ENCODE data around the gene MRPL54. TPM values are rescaled to one million over a fixed set of nuclear protein-coding genes. Genes with fewer than 3 reads are reported as not detected.

Gene MRPL54
- total RNA-seq, 2 donors from 2014 or later: 25.5 to 57.2 TPM

DNA sequence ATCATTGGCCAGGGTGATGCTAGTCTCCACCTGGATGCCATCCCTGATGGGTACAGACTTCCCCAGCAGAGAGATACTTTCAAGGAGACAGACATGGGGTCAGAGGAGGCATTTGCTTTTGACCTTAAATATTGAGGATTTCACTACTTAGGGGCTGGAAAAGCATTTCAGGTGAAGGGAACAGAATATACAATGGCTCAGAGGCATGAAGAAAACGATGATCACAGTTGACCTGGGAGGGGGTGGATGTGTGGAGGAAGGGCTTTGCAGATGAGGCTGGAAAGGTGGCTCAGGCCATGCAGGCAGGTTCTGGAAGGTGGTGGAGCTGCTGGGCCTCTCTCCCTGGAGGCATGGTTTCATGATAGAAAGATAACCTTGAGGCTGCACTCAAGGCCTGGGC lies 19.8 kb downstream of the MRPL54 start:
- ATAC-seq (replicated peaks): no peak
- Mint-ChIP-seq H3K27me3 (peaks cover 3% of the 10 kb centered on the region), H3K4me1 (peaks cover 4% of the 10 kb centered on the region), H3K9me3 (peaks cover 7% of the 10 kb centered on the region), H3K4me3 (no peak overlapping the region), H3K27ac (no peak overlapping the region), H3K36me3 (ENCODE audit: low read depth) (peaks cover 14% of the 10 kb centered on the region)

DNA sequence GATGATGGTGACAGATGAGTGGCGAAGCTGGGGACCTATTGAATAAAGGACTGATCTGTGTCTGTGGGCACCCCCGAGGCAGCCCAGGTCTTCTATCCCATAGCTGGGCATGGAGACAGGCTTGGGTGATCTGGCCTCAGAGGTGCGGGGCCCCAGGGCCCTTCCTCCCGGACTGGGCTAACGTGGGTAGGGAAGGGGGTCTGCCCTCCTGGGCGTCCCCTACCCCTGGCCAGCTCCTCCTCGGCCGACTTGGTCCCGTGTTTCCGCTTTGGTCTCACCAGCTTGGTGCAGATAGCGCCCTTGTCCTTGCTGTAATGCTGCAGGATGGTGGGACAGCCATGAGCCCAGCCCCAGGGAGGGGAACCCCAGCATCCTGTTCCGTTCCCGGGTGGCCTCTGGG lies 20.4 kb downstream of the MRPL54 start:
- ATAC-seq (replicated peaks): no peak
- H3K4me1 Mint-ChIP-seq: peaks cover 4% of the 10 kb centered on the region
- H3K27ac Mint-ChIP-seq: no peak overlapping the region
- no peak overlapping the region for H3K4me3 Mint-ChIP-seq
- peaks cover 14% of the 10 kb centered on the region for H3K36me3 Mint-ChIP-seq (ENCODE audit: low read depth)
- peaks cover 7% of the 10 kb centered on the region for H3K9me3 Mint-ChIP-seq
- H3K27me3 Mint-ChIP-seq: peaks cover 3% of the 10 kb centered on the region

DNA sequence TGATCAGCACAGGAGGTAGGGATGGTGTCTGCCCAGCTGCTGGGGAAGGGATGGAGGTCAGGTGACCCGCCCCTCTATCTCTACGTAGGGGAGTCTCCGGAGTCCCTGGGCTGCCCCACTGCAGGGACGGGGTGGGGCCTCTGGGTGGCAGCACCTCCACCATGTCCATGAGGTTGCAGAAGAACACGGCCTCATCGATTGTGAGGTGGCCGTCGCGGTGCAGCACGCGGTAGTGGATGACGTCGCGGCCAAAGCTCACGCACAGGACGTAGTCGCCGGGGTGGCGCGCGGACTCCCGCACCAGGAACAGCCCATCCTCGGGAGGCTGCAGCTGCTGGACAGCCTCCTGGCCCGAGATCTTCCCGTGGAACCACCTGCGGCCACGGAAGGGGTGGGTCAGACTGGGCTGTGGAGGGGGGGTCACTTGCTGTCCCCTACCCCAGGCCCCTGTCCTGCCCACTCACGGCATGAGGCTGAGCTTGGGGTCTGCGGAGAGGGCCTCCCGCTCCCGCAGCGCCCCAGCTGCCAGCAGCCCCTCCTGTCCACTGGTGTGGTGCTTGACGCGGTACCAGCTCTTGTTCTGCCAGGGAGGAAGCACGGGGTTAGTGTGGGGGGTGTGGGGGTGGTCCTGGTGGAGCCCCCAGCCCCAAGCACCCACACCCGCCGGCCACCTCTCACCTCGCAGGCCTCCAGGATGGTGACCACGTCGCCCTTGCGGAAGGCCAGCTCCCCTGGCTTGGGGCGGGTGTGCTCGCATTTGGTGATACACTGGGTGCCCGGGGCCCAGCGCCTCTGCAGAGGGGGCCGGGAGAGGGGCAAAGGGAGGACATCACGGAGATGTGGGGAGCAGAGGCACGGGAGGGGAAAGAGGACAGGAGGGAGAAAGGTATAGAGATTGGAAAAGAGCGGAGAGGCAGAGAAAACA lies 21.4 kb downstream of the MRPL54 start:
- peak overlapping the region; percentile 69 for H3K4me3 Mint-ChIP-seq
- peaks cover 14% of the 10 kb centered on the region for H3K36me3 Mint-ChIP-seq (ENCODE audit: low read depth)
- ATAC-seq (replicated peaks): peak; percentile 48
- peaks cover 3% of the 10 kb centered on the region for H3K27me3 Mint-ChIP-seq
- peaks cover 4% of the 10 kb centered on the region for H3K4me1 Mint-ChIP-seq
- no peak overlapping the region for H3K27ac Mint-ChIP-seq
- H3K9me3 Mint-ChIP-seq: peaks cover 7% of the 10 kb centered on the region

DNA sequence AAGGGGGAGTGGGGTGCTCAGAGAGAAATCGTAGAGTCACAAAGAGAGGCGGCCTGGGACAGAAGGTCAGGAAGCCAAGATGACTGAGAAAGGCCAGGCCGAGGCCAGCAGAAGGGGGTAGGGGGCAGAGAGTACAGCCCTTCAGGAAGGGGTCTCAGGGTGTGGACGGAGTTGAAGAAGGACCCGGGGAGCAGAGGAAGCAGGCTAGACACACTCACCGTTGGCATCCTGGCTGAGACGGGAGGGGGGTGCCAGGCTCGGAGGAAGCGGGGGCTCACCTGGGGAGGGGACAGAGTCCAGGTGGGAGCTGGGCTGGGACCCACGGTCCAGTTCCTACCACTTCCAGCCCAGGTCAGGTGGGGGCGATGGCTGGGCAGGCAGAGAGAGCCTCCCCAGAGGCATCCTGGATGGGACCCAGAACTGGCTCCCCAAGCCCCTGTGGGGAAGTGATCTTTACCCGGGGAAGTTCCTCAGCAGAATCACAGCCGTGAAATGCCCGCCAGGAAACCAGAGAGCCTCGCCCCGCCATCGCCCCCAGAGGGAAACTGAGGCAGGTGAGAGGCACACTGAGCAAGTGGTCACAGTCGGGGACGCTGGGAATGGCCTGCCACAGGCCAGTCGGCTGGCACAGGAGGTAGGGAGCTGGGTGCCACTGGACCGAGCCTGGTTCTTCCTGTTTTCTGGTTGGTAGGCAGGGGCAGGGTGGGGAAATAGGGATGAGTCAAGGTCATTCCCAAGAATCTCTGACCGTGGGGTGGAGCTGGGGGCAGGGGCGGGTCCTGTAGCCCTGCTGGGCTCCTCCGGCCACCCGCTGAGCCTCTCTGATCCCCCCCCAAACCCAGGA lies 22.3 kb downstream of the MRPL54 start:
- Mint-ChIP-seq H3K36me3 (ENCODE audit: low read depth) (peaks cover 14% of the 10 kb centered on the region), H3K27ac (no peak overlapping the region), H3K27me3 (peaks cover 3% of the 10 kb centered on the region), H3K4me3 (peak overlapping the region; percentile 69), H3K4me1 (peaks cover 4% of the 10 kb centered on the region), H3K9me3 (peaks cover 7% of the 10 kb centered on the region)
- ATAC-seq (replicated peaks): no peak

DNA sequence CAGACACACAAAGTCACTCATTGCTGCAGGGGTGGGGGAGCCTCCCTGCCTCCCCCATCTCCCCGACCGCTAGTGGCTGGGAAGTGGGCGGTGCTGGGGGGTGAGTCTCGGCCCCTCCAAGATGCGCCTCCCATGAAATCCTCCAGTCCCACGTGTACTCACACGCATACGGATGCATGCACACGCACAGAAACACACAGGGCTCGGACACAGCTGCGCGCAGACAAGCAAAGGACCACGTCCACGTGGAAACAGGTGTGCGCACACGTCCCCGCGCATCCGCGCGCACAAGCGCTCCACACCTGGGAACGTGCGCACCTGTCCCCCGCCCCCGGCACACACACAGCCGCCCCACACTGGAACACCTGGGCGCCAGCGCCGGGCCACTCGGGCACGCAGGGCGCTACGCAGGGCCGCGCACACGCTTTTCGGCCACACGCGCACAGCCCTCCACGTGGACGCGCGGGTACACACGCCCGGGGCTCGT lies 23.0 kb downstream of the MRPL54 start:
- Mint-ChIP-seq H3K27me3 (peaks cover 3% of the 10 kb centered on the region), H3K4me1 (peaks cover 4% of the 10 kb centered on the region), H3K27ac (no peak overlapping the region), H3K36me3 (ENCODE audit: low read depth) (peaks cover 14% of the 10 kb centered on the region), H3K9me3 (peaks cover 7% of the 10 kb centered on the region), H3K4me3 (peak overlapping the region; percentile 69)
- peak; percentile 39 for ATAC-seq (replicated peaks)

DNA sequence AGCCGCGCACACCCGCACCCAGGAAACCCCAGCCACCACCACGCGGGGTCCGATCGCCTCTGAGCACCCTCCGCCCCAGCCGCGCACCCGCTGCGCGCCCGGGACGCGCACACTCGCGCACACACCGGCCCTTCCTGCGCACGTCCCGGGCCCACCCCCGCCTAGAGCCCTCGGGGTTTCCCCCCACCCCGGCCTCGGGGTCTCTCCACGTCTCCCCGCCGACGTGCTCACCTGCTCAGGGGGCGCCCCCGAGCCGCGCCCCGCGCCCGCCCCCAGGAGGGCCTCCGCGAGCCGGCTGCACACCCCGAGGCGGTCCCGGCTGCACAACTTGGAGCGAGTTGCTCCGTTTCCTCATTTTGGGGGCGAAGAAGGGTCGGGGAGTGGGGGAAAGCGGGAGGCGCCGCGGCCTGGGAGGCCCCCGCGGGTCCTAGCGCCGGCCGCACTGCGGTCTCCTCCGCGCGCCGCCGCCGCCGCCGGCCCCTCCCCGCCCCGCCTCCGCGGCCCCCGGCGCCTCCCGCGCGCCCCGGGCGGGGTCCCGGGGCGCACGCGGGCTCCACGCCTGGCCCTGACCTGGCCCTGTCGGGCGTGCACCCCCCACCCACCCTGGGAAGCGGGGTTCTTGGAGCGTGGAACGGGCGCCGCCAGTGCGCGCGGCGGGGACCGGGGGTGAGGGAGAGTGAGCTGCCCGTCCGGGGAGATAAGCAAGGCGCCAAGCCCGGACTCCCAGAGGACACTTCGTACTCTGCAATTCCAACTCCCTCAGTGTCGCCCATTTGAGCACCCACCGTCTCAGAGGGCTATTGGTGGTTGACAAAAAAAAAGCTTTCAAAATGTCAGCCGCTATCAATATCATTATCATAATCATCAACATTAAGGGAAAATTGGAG lies 23.7 kb downstream of the MRPL54 start, which contains the start of gene MATK:
TSS of gene MATK (minus strand) at position 444 of the 887 bp plus-strand sequence. CDS start 1,246 bp downstream, outside the sequence.
- peaks cover 3% of the 10 kb centered on the region for H3K27me3 Mint-ChIP-seq
- H3K36me3 Mint-ChIP-seq (ENCODE audit: low read depth): peaks cover 14% of the 10 kb centered on the region
- no peak within 1 kb of the TSS for H3K27ac Mint-ChIP-seq
- H3K4me1 Mint-ChIP-seq: peaks cover 4% of the 10 kb centered on the region
- peak; percentile 49 for ATAC-seq (replicated peaks)
- peak within 1 kb of the TSS; percentile 69 for H3K4me3 Mint-ChIP-seq
- H3K9me3 Mint-ChIP-seq: peaks cover 7% of the 10 kb centered on the region

DNA sequence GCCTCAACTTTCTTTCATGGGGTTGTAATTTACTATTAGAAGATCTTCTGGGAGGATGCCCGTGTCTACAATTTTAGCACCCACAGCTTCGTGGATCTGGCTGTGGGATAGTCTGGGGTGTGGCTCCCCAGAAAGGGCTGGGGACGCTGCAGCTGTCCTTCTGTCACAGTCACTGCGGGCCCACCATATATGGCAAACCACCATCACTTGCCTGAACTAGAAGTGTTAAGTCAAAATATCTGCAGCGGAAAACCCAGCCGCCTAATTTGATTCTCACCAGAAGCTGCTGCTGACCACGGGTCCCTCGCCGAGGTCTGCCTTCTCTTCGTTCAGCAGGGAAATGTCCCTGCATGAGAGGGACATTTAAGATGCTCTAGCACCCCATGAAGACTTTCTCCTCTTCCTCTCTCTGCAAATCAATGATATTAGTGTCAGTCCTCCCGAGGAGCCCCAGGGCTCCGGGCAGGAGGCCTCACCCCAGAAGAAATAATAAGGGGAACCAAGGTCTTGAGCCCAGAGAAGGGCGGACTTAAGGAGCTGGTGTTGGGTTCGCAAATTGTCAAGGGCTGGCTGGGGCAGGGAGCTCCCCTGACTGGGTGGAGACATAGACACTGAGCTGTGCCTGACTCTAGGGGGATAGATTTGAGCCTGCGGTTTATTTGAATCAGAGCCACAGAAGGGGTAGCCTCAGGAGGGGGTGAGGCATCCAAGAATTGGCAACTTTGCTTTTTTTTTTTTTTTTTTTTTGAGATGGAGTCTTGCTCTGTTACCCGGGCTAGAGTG lies 26.7 kb downstream of the MRPL54 start:
- Mint-ChIP-seq H3K27me3 (peaks cover 3% of the 10 kb centered on the region), H3K27ac (no peak overlapping the region), H3K4me3 (no peak overlapping the region), H3K36me3 (ENCODE audit: low read depth) (no peaks in the 10 kb centered on the region), H3K9me3 (no peaks in the 10 kb centered on the region), H3K4me1 (peaks cover 4% of the 10 kb centered on the region)
- no peak for ATAC-seq (replicated peaks)

DNA sequence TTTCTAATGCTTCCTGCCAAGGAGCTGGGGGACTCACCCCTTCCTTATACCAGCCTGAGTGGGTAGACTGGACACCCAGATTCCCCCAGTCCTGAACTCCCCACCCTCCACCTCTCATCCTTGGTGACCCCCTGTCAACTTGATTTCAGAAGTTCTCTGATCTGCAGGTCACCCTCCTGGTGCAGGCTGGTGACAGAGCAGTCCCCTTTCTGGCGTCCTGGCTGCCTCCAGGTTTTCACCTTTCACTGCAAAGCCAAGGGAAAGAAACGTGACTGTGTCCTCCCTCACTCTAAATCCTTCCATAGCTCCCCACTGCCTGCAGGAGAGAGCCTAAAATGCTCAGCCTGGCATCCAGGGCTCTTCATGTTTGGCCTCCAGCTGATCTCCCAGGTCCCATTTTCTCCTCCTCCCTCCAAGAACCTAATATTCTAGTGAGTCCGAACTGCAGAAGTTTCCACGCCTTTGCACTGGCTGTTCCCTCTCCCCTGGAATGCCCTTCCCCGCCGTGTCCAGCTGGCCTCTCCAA lies 27.8 kb downstream of the MRPL54 start:
- H3K27ac Mint-ChIP-seq: no peak overlapping the region
- H3K4me1 Mint-ChIP-seq: no peaks in the 10 kb centered on the region
- no peak for ATAC-seq (replicated peaks)
- no peaks in the 10 kb centered on the region for H3K27me3 Mint-ChIP-seq
- H3K9me3 Mint-ChIP-seq: no peaks in the 10 kb centered on the region
- no peak overlapping the region for H3K4me3 Mint-ChIP-seq
- H3K36me3 Mint-ChIP-seq (ENCODE audit: low read depth): no peaks in the 10 kb centered on the region

DNA sequence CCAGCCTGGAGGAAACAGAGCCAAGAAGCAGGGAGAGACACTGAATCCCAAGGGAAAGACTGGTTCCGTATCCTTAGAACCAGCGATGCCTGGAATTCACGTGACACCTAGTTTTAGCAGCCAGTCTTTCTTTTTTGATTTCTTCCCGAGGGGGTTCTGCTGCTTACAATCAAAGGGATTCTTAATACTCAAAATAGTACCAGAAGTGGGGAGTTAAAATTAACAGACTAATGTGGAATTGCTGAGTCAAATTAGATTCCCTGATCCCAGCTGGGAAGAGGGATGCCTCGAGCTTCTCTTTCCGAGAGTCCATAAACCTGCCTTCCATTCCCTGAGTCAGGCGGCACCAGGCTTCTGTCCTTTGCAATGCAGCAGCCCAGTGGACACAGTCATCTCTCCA lies 28.5 kb downstream of the MRPL54 start:
- Mint-ChIP-seq H3K27ac (no peak overlapping the region), H3K9me3 (no peaks in the 10 kb centered on the region), H3K4me1 (no peaks in the 10 kb centered on the region), H3K27me3 (no peaks in the 10 kb centered on the region), H3K36me3 (ENCODE audit: low read depth) (no peaks in the 10 kb centered on the region), H3K4me3 (no peak overlapping the region)
- ATAC-seq (replicated peaks): no peak

DNA sequence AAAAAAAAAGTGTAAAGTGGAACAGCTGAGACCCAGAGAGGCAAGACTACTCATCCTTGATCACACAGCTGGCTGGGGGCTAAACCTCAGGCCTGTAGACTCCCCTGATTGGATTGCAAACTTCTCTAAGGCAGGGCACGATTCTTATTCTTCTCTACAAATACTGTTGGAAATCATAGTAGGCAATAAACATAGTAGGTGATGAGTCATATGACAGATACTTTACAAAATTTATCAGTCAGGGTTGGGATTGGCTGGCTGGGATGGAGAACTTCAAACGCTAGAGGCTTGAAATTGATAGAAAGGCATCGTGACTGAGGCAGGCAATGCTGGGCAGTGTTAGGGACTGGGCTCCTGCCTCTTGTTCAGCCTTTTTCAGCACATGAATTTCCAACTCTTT lies 29.6 kb downstream of the MRPL54 start:
- no peaks in the 10 kb centered on the region for H3K27me3 Mint-ChIP-seq
- H3K4me1 Mint-ChIP-seq: peaks cover 5% of the 10 kb centered on the region
- H3K36me3 Mint-ChIP-seq (ENCODE audit: low read depth): no peaks in the 10 kb centered on the region
- no peak overlapping the region for H3K27ac Mint-ChIP-seq
- H3K4me3 Mint-ChIP-seq: no peak overlapping the region
- H3K9me3 Mint-ChIP-seq: peaks cover 7% of the 10 kb centered on the region
- ATAC-seq (replicated peaks): no peak

DNA sequence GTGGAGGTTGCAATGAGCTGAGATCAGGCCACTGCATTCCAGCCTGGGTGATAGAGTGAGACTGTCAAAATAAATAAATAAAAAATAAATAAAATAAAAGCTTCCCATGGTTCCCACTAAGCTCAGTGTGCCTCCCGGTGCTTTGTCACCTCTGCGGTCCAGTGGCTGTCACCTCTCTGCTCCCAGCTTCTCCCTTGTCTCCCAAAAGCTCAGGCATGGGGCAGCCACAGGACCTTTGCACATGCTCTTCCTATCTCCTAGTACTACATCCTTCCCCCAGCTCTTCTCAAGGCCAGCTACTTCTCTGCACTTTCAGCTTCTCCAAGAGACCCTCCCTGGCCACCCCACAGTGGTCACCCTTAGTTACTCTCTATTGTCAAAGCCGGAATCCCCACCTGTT lies 31.3 kb downstream of the MRPL54 start:
- Mint-ChIP-seq H3K4me3 (no peak overlapping the region), H3K9me3 (peaks cover 7% of the 10 kb centered on the region), H3K27ac (no peak overlapping the region), H3K36me3 (ENCODE audit: low read depth) (no peaks in the 10 kb centered on the region), H3K27me3 (no peaks in the 10 kb centered on the region), H3K4me1 (peaks cover 10% of the 10 kb centered on the region)
- no peak for ATAC-seq (replicated peaks)

DNA sequence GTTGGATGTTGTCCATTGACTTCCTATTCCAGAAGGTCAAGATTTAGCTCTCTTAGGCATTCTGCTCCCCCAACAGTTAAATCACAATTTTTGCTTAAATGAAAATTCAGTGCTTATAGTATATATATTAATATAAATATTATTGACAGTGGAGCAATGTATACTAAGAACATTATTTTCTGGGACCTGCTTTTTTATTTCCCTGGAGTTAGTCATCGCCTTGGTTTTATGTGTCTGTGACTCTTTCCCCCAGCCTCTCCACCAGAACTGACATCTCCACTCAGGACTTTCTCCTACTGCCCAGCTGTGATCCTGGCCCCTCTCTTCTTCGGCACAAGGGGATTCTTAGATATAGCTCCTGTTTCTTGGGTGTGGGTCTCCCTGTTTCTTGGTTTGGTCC lies 33.9 kb downstream of the MRPL54 start:
- H3K36me3 Mint-ChIP-seq (ENCODE audit: low read depth): no peaks in the 10 kb centered on the region
- H3K9me3 Mint-ChIP-seq: peaks cover 7% of the 10 kb centered on the region
- no peak for ATAC-seq (replicated peaks)
- H3K4me3 Mint-ChIP-seq: no peak overlapping the region
- no peaks in the 10 kb centered on the region for H3K27me3 Mint-ChIP-seq
- H3K4me1 Mint-ChIP-seq: peaks cover 14% of the 10 kb centered on the region
- no peak overlapping the region for H3K27ac Mint-ChIP-seq

DNA sequence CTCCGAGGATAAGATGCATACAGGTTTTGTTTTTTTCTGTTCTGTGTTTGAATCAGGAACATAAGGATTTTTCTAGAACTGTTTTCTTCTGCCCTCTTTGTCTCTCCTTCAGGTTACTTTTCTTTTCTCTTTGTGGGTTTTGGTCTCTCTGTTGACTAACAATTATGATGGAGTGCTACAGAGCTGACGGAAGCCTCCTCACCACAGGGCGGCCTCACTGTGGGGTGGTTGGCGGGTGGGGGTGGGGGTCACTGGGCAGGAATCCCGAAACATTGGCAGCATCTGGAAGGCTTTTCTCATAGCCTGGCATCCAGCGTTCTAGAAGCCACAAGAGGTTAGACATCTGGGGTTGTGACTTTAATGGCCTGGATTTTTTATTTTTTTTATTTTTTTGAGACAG lies 35.7 kb downstream of the MRPL54 start:
- H3K27me3 Mint-ChIP-seq: no peaks in the 10 kb centered on the region
- no peaks in the 10 kb centered on the region for H3K36me3 Mint-ChIP-seq (ENCODE audit: low read depth)
- H3K27ac Mint-ChIP-seq: peak overlapping the region; percentile 43
- peaks cover 7% of the 10 kb centered on the region for H3K9me3 Mint-ChIP-seq
- peak overlapping the region; percentile 44 for H3K4me3 Mint-ChIP-seq
- peaks cover 14% of the 10 kb centered on the region for H3K4me1 Mint-ChIP-seq
- peak; percentile 88 for ATAC-seq (replicated peaks)

Measured in activated T-helper 17 cell treated with anti-CD3 and anti-CD28 coated beads, Interleukin-2, amount 50 U/mL, for 72 hours (primary cell).